Upper lobe of left lung (tissue), 4 donors: ENCODE measurements around the gene LRP5.

ENCODE experiments used
- EP300 ChIP-seq, 4 donors: sonication (generic); formaldehyde crosslinking; IDR thresholded peaks; one replicate each; pipeline ENCODE4 v1.5.1; 2017; ENCODE audit warnings: antibody characterized with exemption in 4 of 4, control low read depth in 2 of 4
- POLR2A ChIP-seq, 4 donors: fragments of 450-650 bp; IDR thresholded peaks; one replicate each; pipeline ENCODE4 v1.5.1; 2016 to 2017; ENCODE audit warnings: antibody characterized with exemption in 4 of 4, mild to moderate bottlenecking in 2 of 4

DNA sequence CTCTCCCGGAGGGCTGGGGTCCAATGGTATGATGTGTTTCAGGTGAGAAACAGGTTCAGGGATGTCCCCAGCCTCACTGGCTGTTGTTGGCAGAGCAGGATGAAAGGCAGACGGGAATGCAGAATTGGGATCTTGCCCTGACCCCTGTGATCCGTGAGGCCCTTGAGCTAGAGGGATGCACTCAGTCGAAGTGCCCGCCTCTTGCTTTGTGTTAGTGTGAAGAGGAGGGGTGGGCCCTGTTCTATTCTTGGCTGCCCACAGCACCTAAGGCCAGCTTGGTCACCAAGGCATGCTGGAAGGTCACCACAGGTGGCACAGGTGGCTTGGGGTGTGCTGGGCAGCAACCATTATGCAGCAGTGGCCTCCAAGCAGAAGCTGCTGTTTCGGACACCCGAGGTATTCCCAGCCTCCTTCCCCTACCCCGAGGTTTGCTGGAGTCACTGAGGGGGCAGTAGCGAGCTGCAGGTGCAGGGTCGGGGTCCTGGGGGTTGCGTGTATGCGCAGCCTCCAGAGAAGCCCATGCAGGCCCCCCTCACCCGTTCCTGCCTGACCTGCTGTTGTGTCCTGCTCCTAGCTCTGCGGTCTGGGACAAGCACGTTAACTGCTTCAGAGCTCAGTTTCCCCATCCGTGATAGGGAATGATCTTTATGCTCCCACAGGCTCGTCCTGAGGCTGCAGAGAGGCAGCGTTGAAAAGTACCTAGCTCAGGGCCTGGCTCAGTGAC lies 13.0 kb downstream of the LRP5 start:
- TF ChIP-seq EP300 (IDR thresholded peaks at IDR 0.05) (no peak), POLR2A (IDR thresholded peaks at IDR 0.05) (no peak)
